ENCODE measurements around the gene OSBPL2. TPM values are rescaled to one million over a fixed set of nuclear protein-coding genes. Genes with fewer than 3 reads are reported as not detected.
A peak's percentile ranks its signal among the peaks of the same experiment; 100 is the strongest.

OSBPL2 gene
- total and polyA plus RNA-seq, 2 experiments from 2014 or later: 16.6 to 31.2 TPM

- no peak for TF ChIP-seq ZNF114 (CRISPR knock-in tag; IDR thresholded peaks at IDR 0.05)
- TF ChIP-seq ZNF462 (CRISPR knock-in tag; IDR thresholded peaks at IDR 0.05): no peak
These were observed 58.6 kb downstream of the OSBPL2 start (continued) for GRCh38 chr20:62296724-62297448.

DNA sequence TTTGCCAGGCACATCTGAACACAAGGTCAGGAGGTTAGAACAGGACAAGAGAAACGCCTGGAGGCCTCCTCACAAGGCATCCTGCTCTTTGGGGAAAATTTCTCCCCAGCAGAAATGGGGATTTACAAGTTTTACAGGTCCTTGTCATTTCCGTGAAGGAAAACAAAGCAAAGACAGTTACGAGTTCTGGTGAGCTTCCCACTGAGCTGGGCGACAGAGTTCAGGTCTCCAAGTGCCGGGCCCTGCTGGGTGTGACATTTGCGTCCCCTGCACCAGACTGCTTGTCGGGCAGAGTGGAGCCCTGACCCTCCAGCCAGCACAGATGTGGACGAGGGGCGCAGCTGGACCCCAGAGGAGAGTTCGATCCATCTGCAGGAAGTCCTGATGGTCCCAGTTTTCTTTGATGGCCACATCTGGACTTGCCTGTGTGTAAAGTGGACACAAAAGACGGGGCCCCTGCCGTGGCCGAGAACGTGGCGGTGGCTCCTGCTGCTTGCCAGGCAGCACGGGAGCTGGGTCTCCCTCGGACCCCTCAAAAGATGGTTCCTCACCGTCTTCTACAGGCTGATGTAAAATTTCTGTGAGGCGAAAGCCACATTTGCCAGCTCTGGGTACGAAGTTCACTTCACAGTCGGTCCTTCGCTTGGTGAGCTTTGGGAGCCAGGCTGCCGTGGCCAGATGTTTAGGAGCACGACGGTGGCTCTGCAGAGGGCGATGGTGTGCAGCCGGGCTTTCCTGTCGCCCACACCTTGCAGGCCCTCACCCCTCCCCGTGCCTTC, 59.3 kb downstream of the OSBPL2 start:
- no peak overlapping the region for H2AFZ ChIP-seq
- peaks cover 10% of the 10 kb centered on the region for H3K27me3 Mint-ChIP-seq (ENCODE audit: insufficient read depth, low read depth, poor library complexity)
- H3K4me2 ChIP-seq: no peak overlapping the region
- H3K9me2 ChIP-seq (ENCODE audit: insufficient read depth): no peaks in the 10 kb centered on the region
- H4K20me1 ChIP-seq (replicated peaks; ENCODE audit: insufficient read depth): no peaks in the 10 kb centered on the region; the same call in 1 of the 2 replicates
- H3K36me3 ChIP-seq (ENCODE audit: insufficient read depth): no peaks in the 10 kb centered on the region
- H3K4me1 Mint-ChIP-seq: peaks cover 8% of the 10 kb centered on the region; the same call in 1 of the 3 replicates
- H3K79me2 ChIP-seq (replicated peaks; ENCODE audit: insufficient read depth): no peaks in the 10 kb centered on the region
- H3K4me1 ChIP-seq (ENCODE audit: insufficient read depth): no peaks in the 10 kb centered on the region
- no peaks in the 10 kb centered on the region for H3K9me3 Mint-ChIP-seq
- H3K36me3 Mint-ChIP-seq (ENCODE audit: low read depth): peaks cover 22% of the 10 kb centered on the region
- H3K27ac Mint-ChIP-seq: no peak overlapping the region
- no peak overlapping the region for H3K4me3 ChIP-seq
- DNase-seq (ENCODE audit: low spot score) (no peak), ATAC-seq (no peak)
- no peak for TF ChIP-seq JUNB (IDR thresholded peaks at IDR 0.05; ENCODE audit: unreplicated experiment)
- no peak for TF ChIP-seq POLR2AphosphoS5 (IDR thresholded peaks at IDR 0.05; ENCODE audit: low read depth)
- TF ChIP-seq, protein P1, sequence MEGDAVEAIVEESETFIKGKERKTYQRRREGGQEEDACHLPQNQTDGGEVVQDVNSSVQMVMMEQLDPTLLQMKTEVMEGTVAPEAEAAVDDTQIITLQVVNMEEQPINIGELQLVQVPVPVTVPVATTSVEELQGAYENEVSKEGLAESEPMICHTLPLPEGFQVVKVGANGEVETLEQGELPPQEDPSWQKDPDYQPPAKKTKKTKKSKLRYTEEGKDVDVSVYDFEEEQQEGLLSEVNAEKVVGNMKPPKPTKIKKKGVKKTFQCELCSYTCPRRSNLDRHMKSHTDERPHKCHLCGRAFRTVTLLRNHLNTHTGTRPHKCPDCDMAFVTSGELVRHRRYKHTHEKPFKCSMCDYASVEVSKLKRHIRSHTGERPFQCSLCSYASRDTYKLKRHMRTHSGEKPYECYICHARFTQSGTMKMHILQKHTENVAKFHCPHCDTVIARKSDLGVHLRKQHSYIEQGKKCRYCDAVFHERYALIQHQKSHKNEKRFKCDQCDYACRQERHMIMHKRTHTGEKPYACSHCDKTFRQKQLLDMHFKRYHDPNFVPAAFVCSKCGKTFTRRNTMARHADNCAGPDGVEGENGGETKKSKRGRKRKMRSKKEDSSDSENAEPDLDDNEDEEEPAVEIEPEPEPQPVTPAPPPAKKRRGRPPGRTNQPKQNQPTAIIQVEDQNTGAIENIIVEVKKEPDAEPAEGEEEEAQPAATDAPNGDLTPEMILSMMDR (conservative IDR thresholded peaks at IDR 0.05; ENCODE audit: low read depth in 2 of 2): peak in 1 of 2 experiments; percentile 37; a peak in 2 of 4 replicates
- TF ChIP-seq ZNF331 (CRISPR knock-in tag; IDR thresholded peaks at IDR 0.05; ENCODE audit: low read depth): no peak
- H3K27me3 ChIP-seq (ENCODE audit: insufficient read depth): no peaks in the 10 kb centered on the region
- H3K27ac ChIP-seq (ENCODE audit: low read depth): no peak overlapping the region
- H3F3A ChIP-seq (replicated peaks; ENCODE audit: low read depth): 0 out of 2 replicates have a peak, but pooled peaks cover 5% of the 10 kb centered on the region
- no peak overlapping the region for H3K4me3 Mint-ChIP-seq

All from GM23338 (cell line).